CD14-positive monocyte (primary cell): ENCODE results near the gene PTPRD. TPM values are rescaled to one million over a fixed set of nuclear protein-coding genes. Genes with fewer than 3 reads are reported as not detected.

Experiments
- DNase-seq, 3 donors: peaks; one replicate each; pipeline ENCODE4 v3.0.0-alpha.2; 2011 to 2022
- H2AFZ ChIP-seq: 2 replicates; pipeline ENCODE4 v1.6.0; 2012; ENCODE audit warnings: mild to moderate bottlenecking, low read depth, low read length, inconsistent platforms; ENCODE audit not compliant: insufficient read depth, poor library complexity, severe bottlenecking
- H3K27ac ChIP-seq, 2 donors: 1 replicate in 1 of 2; 2 replicates in 1 of 2; pipeline ENCODE4 v1.5.1; 2012 to 2013; ENCODE audit warnings: low read length in 2 of 2, control low read depth in 1 of 2, inconsistent platforms in 1 of 2, low read depth in 1 of 2, mild to moderate bottlenecking in 1 of 2
- H3K27me3 ChIP-seq, 2 donors: one replicate each; pipeline versions ENCODE4 v1.6.0 to v1.6.1; 2011 to 2013; ENCODE audit warnings: low read length in 2 of 2; ENCODE audit not compliant: control insufficient read depth in 2 of 2, insufficient read depth in 2 of 2
- H3K36me3 ChIP-seq, 2 donors: replicated peaks in 1 of 2; 1 replicate in 1 of 2; 2 replicates in 1 of 2; pipeline versions ENCODE4 v1.5.1 to v1.6.1; 2012 to 2013; ENCODE audit warnings: low read length in 2 of 2, control low read depth in 1 of 2, inconsistent platforms in 1 of 2, mild to moderate bottlenecking in 1 of 2; ENCODE audit not compliant: insufficient read depth in 2 of 2, control insufficient read depth in 1 of 2
- H3K4me1 ChIP-seq, 2 donors: 1 replicate in 1 of 2; 2 replicates in 1 of 2; pipeline versions ENCODE4 v1.5.1 to v1.6.1; 2012 to 2013; ENCODE audit warnings: low read length in 2 of 2, control low read depth in 1 of 2, inconsistent platforms in 1 of 2, mild to moderate bottlenecking in 1 of 2, moderate library complexity in 1 of 2; ENCODE audit not compliant: insufficient read depth in 2 of 2, control insufficient read depth in 1 of 2
- H3K4me2 ChIP-seq: replicated peaks from 2 replicates; pipeline ENCODE3; 2012; ENCODE audit warnings: low read length, moderate library complexity, mild to moderate bottlenecking; ENCODE audit not compliant: poor library complexity, severe bottlenecking; ENCODE audit errors: extremely low read depth
- H3K4me3 ChIP-seq, 3 experiments: fragments of 200-600 bp in 1 of 3; sonication (generic) in 1 of 3; replicated peaks in 1 of 3; 1 replicate in 2 of 3; 2 replicates in 1 of 3; pipeline ENCODE4 v1.5.1; 2011 to 2013; ENCODE audit warnings: low read length in 3 of 3, mild to moderate bottlenecking in 3 of 3, control low read depth in 2 of 3, low read depth in 2 of 3, inconsistent platforms in 1 of 3, moderate library complexity in 1 of 3
- H3K79me2 ChIP-seq: 2 replicates; pipeline ENCODE4 v1.6.0; 2012; ENCODE audit warnings: mild to moderate bottlenecking, control low read depth, inconsistent platforms, low read length, moderate library complexity; ENCODE audit not compliant: insufficient read depth
- H3K9ac ChIP-seq: 2 replicates; pipeline ENCODE4 v1.6.0; 2017; ENCODE audit warnings: low read length, mild to moderate bottlenecking; ENCODE audit not compliant: insufficient read depth, poor library complexity, severe bottlenecking
- H3K9me3 ChIP-seq, 2 donors: replicated peaks in 1 of 2; 1 replicate in 1 of 2; 2 replicates in 1 of 2; pipeline versions ENCODE4 v1.5.1 to v1.6.1; 2012 to 2013; ENCODE audit warnings: low read length in 2 of 2, control low read depth in 1 of 2; ENCODE audit not compliant: control insufficient read depth in 1 of 2, insufficient read depth in 1 of 2
- H4K20me1 ChIP-seq: 2 replicates; pipeline ENCODE4 v1.6.0; 2012; ENCODE audit warnings: mild to moderate bottlenecking, low read length, control low read depth, moderate library complexity; ENCODE audit not compliant: insufficient read depth
- H3K27ac Mint-ChIP-seq, 7 donors: one replicate each; pipeline ENCODE4 v1.8.0; 2020; ENCODE audit warnings: mild to moderate bottlenecking in 7 of 7, mixed read lengths in 7 of 7, moderate library complexity in 6 of 7, inconsistent platforms in 2 of 7
- H3K27me3 Mint-ChIP-seq, 3 donors: one replicate each; pipeline ENCODE4 v1.8.0; 2021 to 2022; ENCODE audit warnings: low read depth in 3 of 3, mild to moderate bottlenecking in 3 of 3, mixed read lengths in 3 of 3, moderate library complexity in 3 of 3, inconsistent platforms in 1 of 3
- H3K36me3 Mint-ChIP-seq, 2 donors: one replicate each; pipeline ENCODE4 v1.8.0; 2020; ENCODE audit warnings: mixed read lengths in 2 of 2, inconsistent platforms in 1 of 2, mild to moderate bottlenecking in 1 of 2
- H3K4me1 Mint-ChIP-seq: one replicate; pipeline ENCODE4 v1.8.0; 2020; ENCODE audit warnings: mild to moderate bottlenecking, mixed read lengths
- H3K4me3 Mint-ChIP-seq, 2 donors: one replicate each; pipeline ENCODE4 v1.8.0; 2020; ENCODE audit warnings: mild to moderate bottlenecking in 2 of 2, mixed read lengths in 2 of 2, moderate library complexity in 1 of 2
- H3K9me3 Mint-ChIP-seq, 7 donors: one replicate each; pipeline ENCODE4 v1.8.0; 2020 to 2022; ENCODE audit warnings: mixed read lengths in 7 of 7, mild to moderate bottlenecking in 6 of 7, moderate library complexity in 6 of 7, inconsistent platforms in 2 of 7
- CTCF ChIP-seq: fragments of 200-600 bp; IDR thresholded peaks from one replicate; pipeline ENCODE4 v1.8.0; 2022; ENCODE audit warnings: antibody characterized with exemption, mild to moderate bottlenecking
- WGBS: methylation state at CpG from one replicate; pipeline ENCODE4 v1.1.5; 2013; ENCODE audit warnings: missing lambda C conversion rate; ENCODE audit not compliant: insufficient coverage; 5-methylcytosine and 5-hydroxymethylcytosine counted together
- intact Hi-C, 2 donors: fragments of 100-400 bp; cut with micrococcal nuclease; formaldehyde crosslinking; loops; one replicate each; pipeline versions ENCODE4 v1.15.0 to v1.15.1; 2023
- polyA plus RNA-seq, 3 donors: library from polyadenylated mRNA; depleted of rRNA in 1 of 3; unstranded in 2 of 3; stranded (reverse) in 1 of 3; fragments of 300-500 nt in 2 of 3; fragments of >200 nt in 1 of 3; fragmentation: Illumina TruSeq in 2 of 3; gene quantifications; 1 replicate in 2 of 3; 2 replicates in 1 of 3; pipeline ENCODE4 v1.2.3, GENCODE V29; 2012 to 2021

The PTPRD gene
- polyA plus RNA-seq, 3 donors, result not detected

- DNase-seq, result no peak
- Histone ChIP-seq H3K9me3 (no peaks in the 10 kb centered on the region), H3K4me3 (no peak overlapping the region), H2AFZ (no peak overlapping the region), H3K79me2 (no peaks in the 10 kb centered on the region), H3K4me1 (no peaks in the 10 kb centered on the region), H3K9ac (no peak overlapping the region), H3K27me3 (no peaks in the 10 kb centered on the region), H4K20me1 (no peaks in the 10 kb centered on the region), H3K36me3 (no peaks in the 10 kb centered on the region), H3K27ac (no peak overlapping the region), H3K4me2 (no peak overlapping the region)
- H3K36me3 Mint-ChIP-seq, result no peaks in the 10 kb centered on the region
- intact Hi-C loops, result no loop called here
- H3K9me3 Mint-ChIP-seq, result peaks cover 0 to 2% (median 0%) of the 10 kb centered on the region in 7 donors
- 100% methylated on average over 3 of the region's 3 CpGs for WGBS
- no peak overlapping the region for H3K4me3 Mint-ChIP-seq
- TF ChIP-seq CTCF, result no peak
- H3K27ac Mint-ChIP-seq, result no peak overlapping the region
- no peaks in the 10 kb centered on the region for H3K4me1 Mint-ChIP-seq
- no peaks in the 10 kb centered on the region for H3K27me3 Mint-ChIP-seq
Measured at GRCh38 chr9:10009401-10009800, 603.4 kb downstream of the PTPRD start.

DNA sequence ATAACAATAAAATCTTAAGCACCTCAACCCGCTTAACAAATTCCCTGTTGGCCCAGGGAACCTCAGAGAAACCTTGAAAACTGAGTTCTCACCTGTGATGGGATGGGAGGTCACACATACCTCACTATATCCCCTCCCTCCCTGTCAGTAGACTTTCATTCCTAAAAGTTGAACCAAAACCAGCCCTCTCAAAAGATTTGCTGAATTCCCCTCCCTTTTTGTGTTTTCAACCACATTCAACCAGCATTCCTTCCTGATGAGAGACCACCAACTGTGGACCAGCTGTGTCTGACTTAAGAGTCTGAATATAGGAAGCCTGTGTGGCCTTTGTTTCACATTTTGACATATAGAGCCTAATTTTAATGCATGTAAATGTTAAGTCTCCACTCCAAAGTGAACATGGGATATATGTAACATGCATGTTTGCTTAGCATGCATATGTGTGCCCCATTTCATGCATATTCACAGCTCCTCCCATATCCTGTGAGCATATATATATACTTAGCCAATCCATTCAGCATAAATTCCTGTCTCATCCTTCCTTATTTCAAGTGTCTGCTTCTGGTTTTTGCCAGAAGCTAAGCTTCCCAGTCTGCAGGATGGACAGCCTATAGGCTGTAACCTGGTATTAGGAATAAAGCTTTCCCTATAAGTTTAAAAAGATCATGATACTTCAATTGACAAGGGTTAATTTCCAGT lies 604.6 kb downstream of the PTPRD start:
- H3K36me3 ChIP-seq, result no peaks in the 10 kb centered on the region
- no peaks in the 10 kb centered on the region for H3K79me2 ChIP-seq
- no CpG with 5 or more reads among the region's 1 CpG for WGBS

More for the DNA sequence above, 604.6 kb downstream of the PTPRD start:
- no peak for DNase-seq
- Mint-ChIP-seq H3K27me3 (no peaks in the 10 kb centered on the region), H3K9me3 (peaks cover 0 to 2% (median 0%) of the 10 kb centered on the region in 7 donors), H3K4me3 (no peak overlapping the region), H3K4me1 (no peaks in the 10 kb centered on the region), H3K27ac (no peak overlapping the region), H3K36me3 (no peaks in the 10 kb centered on the region)
- Histone ChIP-seq H2AFZ (no peak overlapping the region), H3K4me3 (no peak overlapping the region), H3K4me1 (no peaks in the 10 kb centered on the region), H3K9me3 (no peaks in the 10 kb centered on the region), H3K4me2 (no peak overlapping the region), H4K20me1 (no peaks in the 10 kb centered on the region), H3K27me3 (no peaks in the 10 kb centered on the region), H3K9ac (no peak overlapping the region), H3K27ac (no peak overlapping the region)
- intact Hi-C loops, result no loop called here
- no peak for TF ChIP-seq CTCF
